Activated CD8-positive, alpha-beta memory T cell treated with anti-CD3 and anti-CD28 coated beads for 36 hours (primary cell): ENCODE data around the gene KLK7. TPM values are rescaled to one million over a fixed set of nuclear protein-coding genes. Genes with fewer than 3 reads are reported as not detected.
"Not testable (repeated sequence)": the region's sequence is repeated elsewhere in the genome, so short reads cannot be mapped to it uniquely, and the experiment has no call there.

Experiments used
- CTCF ChIA-PET: fragments of 350-600 bp; sonication (Branson Sonifier 250); formaldehyde crosslinking; loops from one replicate; lab custom pipeline; 2021; ENCODE audit warnings: antibody characterized with exemption; lab: Charles Lee
- POLR2A ChIA-PET: fragments of 350-600 bp; sonication (Branson Sonifier 250); formaldehyde crosslinking; loops from one replicate; lab custom pipeline; 2021; ENCODE audit warnings: antibody characterized with exemption; lab: Charles Lee
- total RNA-seq, 2 experiments: library from RNA; stranded (reverse); gene quantifications; one replicate each; pipeline ENCODE4 v1.2.3, GENCODE V29; 2021

Gene KLK7
- total RNA-seq, 2 experiments from 2014 or later = not detected

DNA sequence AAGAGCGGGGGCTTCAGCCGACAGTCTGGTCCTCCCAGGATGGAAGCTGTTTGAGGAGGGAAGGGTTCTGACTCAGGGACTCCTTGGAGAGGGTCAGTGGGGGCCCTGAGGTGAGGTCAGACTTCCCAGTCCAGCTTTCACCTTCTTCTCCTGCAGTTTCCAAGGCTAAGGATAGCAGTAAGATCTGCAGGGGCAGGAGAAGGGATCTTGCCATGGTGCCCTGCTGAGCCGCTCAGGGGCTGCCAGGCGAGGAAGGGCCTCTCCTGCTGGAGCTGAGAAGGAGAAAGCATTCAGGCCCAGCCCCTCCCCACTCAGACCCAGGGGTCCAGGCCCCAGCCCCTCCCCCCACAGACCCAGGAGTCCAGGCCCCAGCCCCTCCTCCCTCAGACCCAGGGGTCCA lies 1.5 kb downstream of the KLK7 start:
- POLR2A ChIA-PET = no interaction called here
- CTCF ChIA-PET = no interaction called here

GRCh38 chr19:50981587-50982146 lies 2.0 kb downstream of the KLK7 start:
- CTCF ChIA-PET = no interaction called here

GRCh38 chr19:50980208-50980607 lies 3.5 kb downstream of the KLK7 start:
- ChIA-PET CTCF (no interaction called here), POLR2A (no interaction called here)

More at GRCh38 chr19:50981587-50982146, 2.0 kb downstream of the KLK7 start:
- POLR2A ChIA-PET = no interaction called here

DNA sequence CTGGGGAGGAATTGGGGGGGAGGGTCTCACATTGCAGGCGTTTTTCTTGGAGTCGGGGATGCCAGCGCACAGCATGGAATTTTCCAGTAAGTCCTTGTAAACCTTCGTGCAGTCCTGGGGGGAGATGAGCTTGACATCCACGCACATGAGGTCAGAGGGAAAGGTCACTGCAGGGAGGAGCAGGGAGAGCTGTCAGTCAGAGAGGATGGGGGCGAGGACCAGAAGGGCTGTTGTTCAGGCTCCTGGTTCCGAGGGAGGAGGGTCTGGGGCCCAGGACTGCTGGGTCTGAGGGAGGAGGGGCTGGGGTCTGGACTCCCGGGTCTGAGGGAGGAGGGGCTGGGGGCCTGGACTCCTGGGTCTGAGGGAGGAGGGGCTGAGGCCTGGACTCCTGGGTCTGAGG lies 4.0 kb downstream of the KLK7 start:
- POLR2A ChIA-PET = no interaction called here
- CTCF ChIA-PET = no interaction called here

- POLR2A ChIA-PET = no interaction called here
- CTCF ChIA-PET = no interaction called here
These were observed 4.8 kb downstream of the KLK7 start for GRCh38 chr19:50978772-50979390.

DNA sequence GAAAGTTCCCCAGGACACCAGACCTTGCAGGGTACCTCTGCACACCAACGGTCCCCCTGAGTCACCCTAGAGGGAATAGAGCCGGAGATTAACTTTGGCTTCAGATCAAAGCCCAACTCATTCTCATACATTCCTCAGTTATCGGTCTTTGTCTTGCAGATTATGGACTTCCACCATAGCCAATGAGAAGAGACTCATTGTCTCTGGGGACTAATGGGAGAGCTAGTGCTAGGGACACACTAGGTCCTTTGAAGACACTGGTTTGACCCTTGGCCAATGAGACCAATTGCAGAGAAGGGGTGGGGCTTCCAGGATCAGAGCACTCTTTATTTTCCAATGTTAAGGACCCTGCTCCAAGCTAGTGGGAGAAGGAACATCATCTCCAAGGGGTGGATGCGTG lies 6.1 kb downstream of the KLK7 start:
- ChIA-PET POLR2A (no interaction called here), CTCF (no interaction called here)

GRCh38 chr19:50975766-50976165 lies 8.0 kb downstream of the KLK7 start:
- POLR2A ChIA-PET = no interaction called here
- CTCF ChIA-PET = no interaction called here

DNA sequence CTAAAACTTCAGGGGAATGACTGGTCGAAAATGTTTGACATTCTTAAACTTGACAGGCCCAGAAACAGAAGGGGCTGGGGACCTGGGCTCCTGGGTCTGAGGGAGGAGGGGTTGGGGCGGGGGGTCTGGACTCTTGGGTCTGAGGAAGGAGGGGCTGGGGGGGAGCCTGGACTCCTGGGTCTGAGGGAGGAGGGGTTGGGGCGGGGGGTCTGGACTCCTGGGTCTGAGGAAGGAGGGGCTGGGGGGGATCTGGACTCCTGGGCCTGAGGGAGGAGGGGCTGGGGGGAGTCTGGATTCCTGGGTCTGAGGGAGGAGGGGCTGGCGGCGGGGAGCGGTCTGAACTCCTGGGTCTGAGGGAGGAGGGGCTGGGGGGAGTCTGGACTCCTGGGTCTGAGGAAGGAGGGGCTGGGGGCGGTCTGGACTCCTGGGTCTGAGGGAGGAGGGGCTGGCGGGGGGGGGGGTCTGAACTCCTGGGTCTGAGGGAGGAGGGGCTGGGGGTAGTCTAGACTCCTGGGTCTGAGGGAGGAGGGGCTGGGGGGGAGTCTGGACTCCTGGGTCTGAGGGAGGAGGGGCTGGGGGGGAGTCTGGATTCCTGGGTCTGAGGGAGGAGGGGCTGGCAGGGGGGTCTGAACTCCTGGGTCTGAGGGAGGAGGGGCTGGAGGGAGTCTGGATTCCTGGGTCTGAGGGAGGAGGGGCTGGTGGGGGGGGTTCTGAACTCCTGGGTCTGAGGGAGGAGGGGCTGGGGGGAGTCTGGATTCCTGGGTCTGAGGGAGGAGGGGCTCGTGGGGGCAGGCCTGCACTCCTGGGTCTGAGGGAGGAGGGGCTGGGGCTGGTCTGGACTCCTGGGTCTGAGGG lies 8.8 kb downstream of the KLK7 start:
- ChIA-PET POLR2A (no interaction called here), CTCF (no interaction called here)

GRCh38 chr19:50972795-50973376 lies 10.8 kb downstream of the KLK7 start:
- POLR2A ChIA-PET = no interaction called here
- CTCF ChIA-PET = interaction anchor here (1.0 kb wide), 1 partner anchor 20 kb away, joined by 4 read pairs; no protein-coding TSS in a partner anchor

GRCh38 chr19:50969810-50970209 lies 13.9 kb downstream of the KLK7 start:
- POLR2A ChIA-PET, CTCF ChIA-PET: not testable (repeated sequence)

DNA sequence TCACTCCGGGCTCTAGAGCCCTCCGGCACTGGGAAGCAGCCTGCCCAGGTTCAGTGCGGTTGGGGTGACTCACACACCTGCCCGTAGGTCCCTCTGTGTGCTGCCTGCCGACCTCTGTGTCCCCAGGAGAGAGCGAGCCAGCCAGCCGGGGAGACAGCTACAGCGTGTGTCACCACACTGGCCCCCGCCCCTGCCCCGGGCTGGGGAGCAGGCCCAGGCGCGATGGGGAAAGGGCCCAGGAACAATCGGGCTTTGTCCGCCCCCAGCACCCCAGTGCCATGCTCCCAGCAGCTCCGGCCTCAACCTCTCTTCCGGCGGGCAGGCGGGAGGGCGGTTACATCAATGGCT lies 14.3 kb downstream of the KLK7 start, which contains the start of gene KLK6:
TSS of gene KLK6 (minus strand) at position 179 of the 348 bp plus-strand sequence. CDS start 1,487 bp downstream, outside the sequence.
- ChIA-PET POLR2A (no interaction called here), CTCF (no interaction called here)

DNA sequence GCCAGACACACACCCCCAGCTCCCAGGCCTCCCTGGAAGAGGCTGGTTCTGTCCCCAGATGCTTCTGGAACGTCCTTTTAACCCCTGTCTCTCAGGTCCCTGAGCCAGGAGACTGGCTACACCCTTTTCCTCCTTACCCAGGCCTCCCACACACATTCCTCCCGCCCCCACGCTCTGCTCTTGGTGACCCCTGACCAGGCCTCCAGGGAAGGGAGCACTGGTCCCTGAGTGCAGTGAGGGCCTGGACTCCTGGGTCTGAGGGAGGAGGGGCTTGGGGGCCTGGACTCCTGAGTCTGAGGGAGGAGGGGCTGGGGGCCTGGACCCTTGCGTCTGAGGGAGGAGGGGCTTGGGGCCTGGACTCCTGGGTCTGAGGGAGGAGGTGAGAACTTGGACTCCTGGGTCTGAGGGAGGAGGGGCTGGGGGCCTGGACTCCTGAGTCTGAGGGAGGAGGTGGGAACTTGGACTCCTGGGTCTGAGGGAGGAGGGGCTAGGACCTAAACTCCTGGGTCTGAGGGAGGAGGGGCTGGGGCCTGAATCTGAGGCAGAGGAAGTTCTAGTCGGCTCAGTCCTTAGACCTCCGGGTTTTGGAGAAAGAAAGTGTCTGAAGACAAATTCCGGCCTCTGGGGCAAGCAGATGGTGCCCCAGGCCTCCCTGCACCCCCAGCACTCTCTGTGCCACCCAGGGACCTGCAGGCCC lies 14.9 kb downstream of the KLK7 start:
- ChIA-PET CTCF (no interaction called here), POLR2A (no interaction called here)

DNA sequence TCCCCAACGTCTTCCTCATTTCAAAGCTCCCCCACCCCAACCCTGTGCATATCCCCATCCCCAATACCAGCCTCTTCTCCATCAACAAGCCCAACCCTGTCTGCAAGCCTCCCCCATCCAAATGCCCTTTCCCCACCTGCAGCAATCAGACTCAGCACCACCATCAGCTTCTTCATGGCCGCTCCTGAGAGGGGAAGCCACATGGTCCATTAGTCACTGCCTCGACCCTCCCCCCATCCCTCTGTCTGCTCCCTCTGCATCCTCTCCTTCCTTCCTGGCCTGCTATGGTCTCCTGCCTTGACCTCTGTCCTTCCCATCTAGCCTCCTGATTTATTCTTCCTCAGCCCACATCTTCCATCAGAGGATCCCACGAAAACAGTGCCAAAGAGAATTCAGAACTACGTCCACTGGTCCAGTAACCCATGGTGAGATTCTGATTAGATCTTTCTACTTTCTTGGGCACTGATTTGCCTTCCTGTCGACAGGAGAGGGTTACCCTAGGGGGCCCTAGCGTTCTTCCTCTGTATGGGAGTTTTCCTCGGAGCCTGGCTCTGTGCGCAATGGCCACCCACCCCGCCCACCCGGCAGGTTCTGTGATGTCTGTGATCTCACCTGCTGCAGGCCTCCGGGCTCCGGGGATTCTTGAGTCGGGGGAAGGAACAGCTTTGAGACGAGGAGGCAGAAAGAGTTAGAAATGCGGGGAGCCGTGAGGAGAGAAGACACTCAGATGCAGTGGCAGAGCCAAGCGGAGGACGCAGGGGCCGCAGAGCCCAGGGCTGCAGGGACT lies 15.6 kb downstream of the KLK7 start:
- POLR2A ChIA-PET = no interaction called here
- CTCF ChIA-PET = no interaction called here

DNA sequence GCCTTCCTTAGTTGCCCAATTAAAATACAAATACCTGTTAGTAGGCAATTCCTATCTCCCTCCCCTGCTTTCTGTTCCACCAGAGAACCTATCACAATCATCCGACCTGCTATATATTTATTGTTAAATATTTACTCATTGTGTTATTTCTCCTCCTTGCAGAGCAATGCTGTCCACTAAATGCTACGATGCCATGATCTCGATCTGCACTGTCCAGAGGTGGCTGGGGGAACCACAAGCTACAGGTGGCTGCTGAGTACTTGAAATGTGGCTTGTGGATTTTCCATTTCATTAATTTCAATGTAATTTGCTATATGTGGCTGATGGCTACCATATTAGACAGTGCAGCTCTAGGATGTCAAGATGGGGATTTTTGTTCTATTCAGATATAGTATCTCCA lies 19.5 kb downstream of the KLK7 start:
- CTCF ChIA-PET = no interaction called here
- POLR2A ChIA-PET = no interaction called here

DNA sequence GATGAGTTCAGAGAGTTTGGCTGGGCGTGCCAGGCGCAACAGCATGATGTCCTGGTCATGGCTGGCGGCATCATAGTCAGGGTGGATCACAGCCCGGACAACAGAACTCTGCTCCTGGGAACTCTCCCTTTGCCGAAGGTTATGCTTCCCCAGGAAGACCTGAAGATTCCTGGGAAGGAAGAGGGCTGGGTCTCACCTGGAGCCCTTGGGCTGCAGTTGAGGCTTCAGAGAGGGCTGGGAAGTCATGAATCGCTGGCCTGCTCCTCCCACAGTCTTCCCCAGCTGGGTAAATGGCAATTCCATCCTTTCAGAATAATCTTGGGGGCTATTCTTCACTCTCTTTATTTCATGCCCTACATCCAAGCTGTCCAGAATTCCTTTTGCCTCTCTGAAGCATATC lies 20.3 kb downstream of the KLK7 start:
- POLR2A ChIA-PET = no interaction called here
- CTCF ChIA-PET = no interaction called here

- CTCF ChIA-PET = no interaction called here
- POLR2A ChIA-PET = no interaction called here
These were observed 21.5 kb downstream of the KLK7 start for GRCh38 chr19:50962245-50962644.

- POLR2A ChIA-PET = no interaction called here
- CTCF ChIA-PET = no interaction called here
These were observed 23.8 kb downstream of the KLK7 start for GRCh38 chr19:50959731-50960500.

DNA sequence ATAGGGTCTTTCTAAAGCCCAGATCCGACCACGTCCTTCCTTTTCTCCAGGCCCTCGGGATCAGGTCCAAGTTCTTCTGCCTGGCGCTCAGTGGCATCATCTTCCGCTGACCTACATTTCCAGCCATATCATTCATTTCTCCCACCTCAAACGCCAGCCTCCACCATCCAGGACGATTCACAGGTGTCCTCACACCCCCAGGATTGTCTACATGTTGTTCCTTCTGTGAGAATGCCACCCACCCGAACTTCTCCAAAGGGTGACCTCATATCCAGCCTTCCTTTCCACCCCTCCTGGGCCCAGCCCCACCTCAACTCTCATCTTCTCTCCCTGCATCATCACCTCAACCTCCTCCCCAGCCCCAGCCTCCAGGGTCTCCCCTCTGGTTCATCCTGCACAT lies 26.1 kb downstream of the KLK7 start:
- CTCF ChIA-PET = no interaction called here
- POLR2A ChIA-PET = no interaction called here
